ENCODE results near the gene ACTR3.

- TF ChIP-seq, protein P1, sequence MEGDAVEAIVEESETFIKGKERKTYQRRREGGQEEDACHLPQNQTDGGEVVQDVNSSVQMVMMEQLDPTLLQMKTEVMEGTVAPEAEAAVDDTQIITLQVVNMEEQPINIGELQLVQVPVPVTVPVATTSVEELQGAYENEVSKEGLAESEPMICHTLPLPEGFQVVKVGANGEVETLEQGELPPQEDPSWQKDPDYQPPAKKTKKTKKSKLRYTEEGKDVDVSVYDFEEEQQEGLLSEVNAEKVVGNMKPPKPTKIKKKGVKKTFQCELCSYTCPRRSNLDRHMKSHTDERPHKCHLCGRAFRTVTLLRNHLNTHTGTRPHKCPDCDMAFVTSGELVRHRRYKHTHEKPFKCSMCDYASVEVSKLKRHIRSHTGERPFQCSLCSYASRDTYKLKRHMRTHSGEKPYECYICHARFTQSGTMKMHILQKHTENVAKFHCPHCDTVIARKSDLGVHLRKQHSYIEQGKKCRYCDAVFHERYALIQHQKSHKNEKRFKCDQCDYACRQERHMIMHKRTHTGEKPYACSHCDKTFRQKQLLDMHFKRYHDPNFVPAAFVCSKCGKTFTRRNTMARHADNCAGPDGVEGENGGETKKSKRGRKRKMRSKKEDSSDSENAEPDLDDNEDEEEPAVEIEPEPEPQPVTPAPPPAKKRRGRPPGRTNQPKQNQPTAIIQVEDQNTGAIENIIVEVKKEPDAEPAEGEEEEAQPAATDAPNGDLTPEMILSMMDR (IDR thresholded peaks at IDR 0.05): no peak
- TF ChIP-seq POLR2A (IDR thresholded peaks at IDR 0.05): no peak
- TF ChIP-seq EP300 (IDR thresholded peaks at IDR 0.05): no peak
- no peak for TF ChIP-seq POLR2AphosphoS5 (IDR thresholded peaks at IDR 0.05)
Observed at GRCh38 chr2:114009205-114009944, 119.5 kb downstream of the ACTR3 start.
